Nephron progenitor cell (in vitro differentiated cells): ENCODE data around the gene IQCK.
A peak's percentile ranks its signal among the peaks of the same experiment; 100 is the strongest.

Experiments used
- DNase-seq: peaks from one replicate; pipeline ENCODE4 v3.0.0; 2021
- H3K27ac Mint-ChIP-seq: 2 replicates; pipeline ENCODE4 v1.8.0; 2021; ENCODE audit warnings: mild to moderate bottlenecking, moderate library complexity, mixed read lengths
- H3K27me3 Mint-ChIP-seq: 2 replicates; pipeline ENCODE4 v1.8.0; 2021; ENCODE audit warnings: mild to moderate bottlenecking, low read depth, mixed read lengths; ENCODE audit not compliant: poor library complexity
- H3K36me3 Mint-ChIP-seq: 2 replicates; pipeline ENCODE4 v1.8.0; 2021; ENCODE audit warnings: low read depth, mixed read lengths
- H3K4me1 Mint-ChIP-seq: 2 replicates; pipeline ENCODE4 v1.8.0; 2021; ENCODE audit warnings: mixed read lengths
- H3K4me3 Mint-ChIP-seq: 2 replicates; pipeline ENCODE4 v1.8.0; 2021; ENCODE audit warnings: mild to moderate bottlenecking, moderate library complexity, mixed read lengths
- H3K9me3 Mint-ChIP-seq: 2 replicates; pipeline ENCODE4 v1.8.0; 2021; ENCODE audit warnings: mild to moderate bottlenecking, moderate library complexity, mixed read lengths
- CTCF ChIP-seq: fragments of 200-600 bp; sonication (generic); IDR thresholded peaks from 2 replicates; pipeline ENCODE4 v1.5.0; 2021; ENCODE audit warnings: antibody characterized with exemption

The IQCK gene

GRCh38 chr16:19680881-19681340 is 37.2 kb upstream of the IQCK start:
- Mint-ChIP-seq H3K4me1 (peaks cover 16% of the 10 kb centered on the region), H3K9me3 (peaks cover 10% of the 10 kb centered on the region), H3K36me3 (peaks cover 45% of the 10 kb centered on the region), H3K27me3 (no peaks in the 10 kb centered on the region), H3K4me3 (no peak overlapping the region), H3K27ac (peak overlapping the region; percentile 50)
- peak; percentile 30 for DNase-seq
- TF ChIP-seq CTCF = no peak

DNA sequence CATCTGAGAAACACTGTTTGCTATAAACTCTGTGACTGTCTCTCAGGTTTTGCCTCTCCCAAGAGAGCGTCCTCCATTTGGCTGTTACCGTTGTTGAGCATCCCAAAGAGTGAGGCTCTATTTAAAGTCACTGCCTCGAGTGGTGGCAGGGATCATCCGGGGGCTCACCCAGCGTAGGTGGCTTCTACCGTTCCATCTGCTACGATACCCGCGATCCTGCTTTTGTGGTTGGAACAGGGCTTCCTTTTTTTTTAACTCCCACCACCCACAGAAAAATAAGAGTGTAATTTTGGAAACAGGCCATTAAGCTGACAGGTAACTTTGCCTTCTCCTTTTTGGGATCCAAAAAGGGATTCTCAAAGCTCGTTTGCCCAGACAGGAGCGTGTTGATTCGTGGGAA is 36.4 kb upstream of the IQCK start:
- DNase-seq = no peak
- Mint-ChIP-seq H3K9me3 (peaks cover 10% of the 10 kb centered on the region), H3K27ac (peak overlapping the region; percentile 84), H3K27me3 (no peaks in the 10 kb centered on the region), H3K36me3 (peaks cover 44% of the 10 kb centered on the region), H3K4me3 (no peak overlapping the region), H3K4me1 (peaks cover 21% of the 10 kb centered on the region)
- no peak for TF ChIP-seq CTCF

DNA sequence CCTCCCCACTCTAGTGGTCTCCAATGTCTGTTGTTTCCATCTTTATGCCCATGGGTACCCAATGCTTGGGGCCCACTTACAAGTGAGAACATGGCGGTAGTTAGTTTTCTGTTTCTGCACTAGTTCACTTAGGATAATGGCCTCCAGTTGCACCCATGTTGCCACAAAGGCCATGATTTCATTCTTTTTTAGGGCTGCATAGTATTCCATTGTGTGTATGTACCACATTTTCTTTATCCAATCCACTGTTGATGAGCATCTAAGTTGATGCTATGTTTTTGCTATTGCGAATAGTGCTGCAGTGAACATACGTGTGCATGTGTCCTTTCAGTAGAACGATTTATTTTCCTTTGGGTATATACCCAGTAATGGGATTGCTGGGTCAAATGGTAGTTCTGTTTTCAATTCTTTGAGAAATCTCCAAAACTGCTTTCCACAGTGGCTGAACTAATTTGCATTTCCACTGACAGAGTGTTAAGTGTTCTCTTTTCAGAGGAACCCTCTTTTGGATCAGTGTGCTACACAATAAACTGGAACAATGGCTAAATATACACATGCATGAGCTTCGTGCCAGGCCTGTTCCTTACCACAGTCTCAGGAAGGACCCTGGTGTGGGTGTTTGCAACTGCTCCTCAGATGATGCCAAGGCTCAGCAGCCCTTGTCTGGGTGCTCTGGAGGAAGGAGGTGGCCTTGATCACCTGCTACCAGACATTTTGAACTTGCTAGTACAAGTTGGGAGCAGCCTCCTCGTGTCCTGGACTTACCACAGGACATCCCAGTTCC is 34.4 kb upstream of the IQCK start:
- Mint-ChIP-seq H3K27ac (no peak overlapping the region), H3K27me3 (no peaks in the 10 kb centered on the region), H3K4me3 (no peak overlapping the region), H3K36me3 (peaks cover 55% of the 10 kb centered on the region), H3K9me3 (peaks cover 10% of the 10 kb centered on the region), H3K4me1 (peaks cover 34% of the 10 kb centered on the region)
- no peak for DNase-seq
- TF ChIP-seq CTCF = no peak

DNA sequence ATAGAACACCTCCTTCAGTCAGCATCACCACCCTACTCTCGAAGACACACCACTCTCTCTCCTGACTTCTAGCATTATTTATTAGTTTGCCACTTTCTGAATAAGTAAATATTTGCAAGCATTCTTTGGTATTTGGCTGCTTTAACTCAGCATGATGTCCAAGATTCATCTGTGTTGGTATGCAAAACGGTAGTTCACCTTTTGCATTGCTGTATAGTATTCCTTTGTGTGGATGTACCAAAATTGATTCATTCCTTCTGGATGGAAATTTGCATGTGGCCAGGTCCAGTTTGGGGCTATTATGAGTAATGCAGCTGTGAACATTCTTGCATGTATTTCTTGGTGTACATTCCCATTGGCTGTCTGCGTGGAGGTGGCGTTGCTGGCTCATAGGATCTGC is 32.9 kb upstream of the IQCK start:
- no peak for DNase-seq
- Mint-ChIP-seq H3K27me3 (no peaks in the 10 kb centered on the region), H3K36me3 (peaks cover 61% of the 10 kb centered on the region), H3K9me3 (peaks cover 10% of the 10 kb centered on the region), H3K4me3 (no peak overlapping the region), H3K4me1 (peaks cover 32% of the 10 kb centered on the region), H3K27ac (no peak overlapping the region)
- TF ChIP-seq CTCF = no peak

- TF ChIP-seq CTCF = no peak
- H3K4me1 Mint-ChIP-seq = peaks cover 21% of the 10 kb centered on the region
- H3K36me3 Mint-ChIP-seq = peaks cover 73% of the 10 kb centered on the region
- no peaks in the 10 kb centered on the region for H3K27me3 Mint-ChIP-seq
- no peak for DNase-seq
- peak overlapping the region; percentile 92 for H3K27ac Mint-ChIP-seq
- no peak overlapping the region for H3K4me3 Mint-ChIP-seq
- peaks cover 10% of the 10 kb centered on the region for H3K9me3 Mint-ChIP-seq
Observed at GRCh38 chr16:19687279-19687678, 30.8 kb upstream of the IQCK start.
